ENCODE measurements around the gene PDE1A. TPM values are rescaled to one million over a fixed set of nuclear protein-coding genes. Genes with fewer than 3 reads are reported as not detected.

PDE1A gene
- total and polyA plus RNA-seq, 9 donors = 7.3 to 13.8 (median 10.7) TPM

- Histone ChIP-seq H3K4me1 (ENCODE audit: control insufficient read depth, insufficient read depth, low read length) (no peaks in the 10 kb centered on the region), H3K27ac (ENCODE audit: low read length) (no peak overlapping the region), H3K9me3 (replicated peaks; ENCODE audit: control insufficient read depth, low read depth, low read length) (peaks cover 7% of the 10 kb centered on the region), H3K4me3 (ENCODE audit: low read length) (no peak overlapping the region), H3K27me3 (ENCODE audit: control insufficient read depth, insufficient read depth, low read length) (no peaks in the 10 kb centered on the region), H3K36me3 (ENCODE audit: control insufficient read depth, insufficient read depth, low read length) (no peaks in the 10 kb centered on the region)
- 67% methylated on average over 4 of the region's 5 CpGs for WGBS (ENCODE audit: insufficient coverage)
- DNase-seq = no peak
Measured at GRCh38 chr2:182330451-182331305, 96.2 kb downstream of the PDE1A start.

GRCh38 chr2:182324665-182325064, 102.2 kb downstream of the PDE1A start:
- no peak for DNase-seq
- no peak overlapping the region for H3K27ac ChIP-seq (ENCODE audit: low read length)
- H3K36me3 ChIP-seq (ENCODE audit: control insufficient read depth, insufficient read depth, low read length) = no peaks in the 10 kb centered on the region
- no peaks in the 10 kb centered on the region for H3K9me3 ChIP-seq (replicated peaks; ENCODE audit: control insufficient read depth, low read depth, low read length)
- 100% methylated on average over 1 of the region's 4 CpGs for WGBS (ENCODE audit: insufficient coverage)
- no peak overlapping the region for H3K4me3 ChIP-seq (ENCODE audit: low read length)
- no peaks in the 10 kb centered on the region for H3K27me3 ChIP-seq (ENCODE audit: control insufficient read depth, insufficient read depth, low read length)
- no peaks in the 10 kb centered on the region for H3K4me1 ChIP-seq (ENCODE audit: control insufficient read depth, insufficient read depth, low read length)

- WGBS (ENCODE audit: insufficient coverage) = no CpG with 5 or more reads among the region's 1 CpG
- DNase-seq = no peak
- Histone ChIP-seq H3K27me3 (ENCODE audit: control insufficient read depth, insufficient read depth, low read length) (no peaks in the 10 kb centered on the region), H3K36me3 (ENCODE audit: control insufficient read depth, insufficient read depth, low read length) (no peaks in the 10 kb centered on the region), H3K27ac (ENCODE audit: low read length) (no peak overlapping the region), H3K4me3 (ENCODE audit: low read length) (no peak overlapping the region), H3K4me1 (ENCODE audit: control insufficient read depth, insufficient read depth, low read length) (no peaks in the 10 kb centered on the region), H3K9me3 (replicated peaks; ENCODE audit: control insufficient read depth, low read depth, low read length) (no peaks in the 10 kb centered on the region)
Measured at GRCh38 chr2:182321096-182321495, 105.7 kb downstream of the PDE1A start.

DNA sequence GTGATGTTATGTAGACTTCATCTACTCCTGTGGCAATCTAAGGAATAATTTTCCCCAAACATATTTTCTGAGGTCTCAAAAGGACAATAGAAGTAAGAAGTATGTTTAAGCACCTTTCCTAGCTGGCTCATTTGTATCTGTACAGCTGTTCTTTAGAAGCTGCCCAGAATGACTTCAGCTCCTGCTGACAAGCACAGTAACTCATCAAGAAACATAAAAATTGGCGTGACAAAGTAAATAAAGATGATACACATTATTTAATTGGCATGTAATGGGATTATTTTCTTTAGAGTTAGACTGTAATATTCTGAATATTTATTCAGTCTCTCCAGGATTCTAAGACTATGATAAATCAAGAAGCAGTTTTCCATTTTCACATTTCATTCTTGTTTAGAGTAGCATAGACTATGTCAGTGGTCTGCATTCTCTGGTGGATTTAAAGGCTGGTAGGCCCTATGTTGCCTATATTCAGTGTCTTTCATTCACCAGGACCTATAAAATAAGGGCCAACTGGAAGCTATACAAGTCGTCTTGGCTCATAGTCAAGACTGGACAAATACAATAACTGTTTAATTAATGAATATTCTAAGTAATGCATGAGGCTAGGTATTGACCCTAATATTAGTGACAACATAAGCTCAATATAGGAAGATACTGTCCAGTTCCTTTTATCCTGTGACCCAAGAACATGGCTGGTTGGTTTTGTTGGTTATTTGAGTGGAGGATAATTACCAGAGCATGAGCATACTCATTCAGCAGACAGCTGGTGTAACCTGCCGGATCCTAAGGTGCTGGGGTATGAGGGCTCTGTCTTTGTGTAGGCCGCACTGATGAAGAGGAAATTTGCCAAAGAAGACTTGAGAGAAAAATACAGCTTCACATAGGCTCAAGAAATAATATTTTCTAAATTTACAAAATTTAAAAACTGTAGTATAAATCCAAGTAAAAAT, 107.0 kb downstream of the PDE1A start:
- Histone ChIP-seq H3K4me3 (ENCODE audit: low read length) (no peak overlapping the region), H3K9me3 (replicated peaks; ENCODE audit: control insufficient read depth, low read depth, low read length) (no peaks in the 10 kb centered on the region), H3K4me1 (ENCODE audit: control insufficient read depth, insufficient read depth, low read length) (no peaks in the 10 kb centered on the region), H3K36me3 (ENCODE audit: control insufficient read depth, insufficient read depth, low read length) (no peaks in the 10 kb centered on the region), H3K27ac (ENCODE audit: low read length) (no peak overlapping the region), H3K27me3 (ENCODE audit: control insufficient read depth, insufficient read depth, low read length) (no peaks in the 10 kb centered on the region)
- peak; percentile 74 for DNase-seq
- WGBS (ENCODE audit: insufficient coverage) = 100% methylated on average over 1 of the region's 4 CpGs

DNA sequence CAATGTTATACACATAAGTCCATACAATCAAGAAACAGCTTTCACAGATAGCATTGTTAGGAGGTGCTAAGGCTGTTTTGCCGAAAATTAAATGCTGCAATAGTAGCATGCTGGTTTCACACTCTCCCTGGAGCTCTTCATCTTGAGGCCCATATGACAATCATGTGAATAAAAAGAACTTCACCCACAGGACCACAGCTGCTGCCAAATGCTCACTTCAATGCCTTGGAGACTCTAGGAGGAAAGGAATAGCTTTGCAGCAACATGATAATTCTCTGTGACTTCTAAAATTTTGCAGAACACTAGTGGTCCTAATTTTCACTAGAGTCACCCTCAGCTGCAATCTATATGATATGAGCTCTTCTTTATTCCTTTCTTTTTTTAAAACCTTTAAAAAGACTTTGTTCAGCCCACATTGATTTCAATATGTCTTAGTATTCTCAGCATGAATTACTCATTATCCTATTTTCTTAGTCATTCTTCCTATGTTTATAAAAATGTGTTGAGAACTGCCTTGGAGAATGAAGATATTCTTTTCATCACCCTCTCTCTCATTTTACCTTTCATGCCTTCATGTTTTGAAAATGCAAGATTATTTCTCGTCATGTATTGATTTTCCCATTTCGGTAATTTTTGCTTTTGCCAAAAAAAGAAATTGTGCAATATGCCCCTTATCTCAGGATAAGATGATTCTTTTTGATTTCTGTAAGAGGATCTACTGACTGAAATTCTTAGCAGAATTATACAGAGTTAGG, 108.2 kb downstream of the PDE1A start:
- H3K36me3 ChIP-seq (ENCODE audit: control insufficient read depth, insufficient read depth, low read length) = no peaks in the 10 kb centered on the region
- H3K27ac ChIP-seq (ENCODE audit: low read length) = no peak overlapping the region
- DNase-seq = no peak
- no peaks in the 10 kb centered on the region for H3K4me1 ChIP-seq (ENCODE audit: control insufficient read depth, insufficient read depth, low read length)
- H3K27me3 ChIP-seq (ENCODE audit: control insufficient read depth, insufficient read depth, low read length) = no peaks in the 10 kb centered on the region
- H3K9me3 ChIP-seq (replicated peaks; ENCODE audit: control insufficient read depth, low read depth, low read length) = no peaks in the 10 kb centered on the region
- WGBS (ENCODE audit: insufficient coverage) = no CpG with 5 or more reads among the region's 3 CpGs
- H3K4me3 ChIP-seq (ENCODE audit: low read length) = no peak overlapping the region

DNA sequence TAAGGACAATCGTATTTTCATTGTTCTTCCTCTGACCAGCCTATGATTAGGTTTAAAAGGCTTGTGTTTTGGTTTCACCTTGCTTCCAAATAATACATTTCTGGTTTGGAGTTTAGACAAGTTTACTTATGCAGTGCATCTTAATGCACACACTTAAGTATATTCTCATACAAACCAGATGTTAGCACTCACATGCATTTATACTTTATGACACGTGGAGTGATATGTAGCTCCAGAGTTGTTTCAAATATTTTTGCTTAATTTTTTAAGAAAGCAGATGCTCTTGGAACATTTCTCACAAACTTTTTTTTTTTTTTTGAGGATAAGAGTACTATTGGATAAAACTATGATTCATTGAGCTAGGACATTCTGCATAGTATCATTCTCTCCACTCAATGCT, 109.9 kb downstream of the PDE1A start:
- no peaks in the 10 kb centered on the region for H3K27me3 ChIP-seq (ENCODE audit: control insufficient read depth, insufficient read depth, low read length)
- H3K9me3 ChIP-seq (replicated peaks; ENCODE audit: control insufficient read depth, low read depth, low read length) = no peaks in the 10 kb centered on the region
- no peak overlapping the region for H3K27ac ChIP-seq (ENCODE audit: low read length)
- no peaks in the 10 kb centered on the region for H3K4me1 ChIP-seq (ENCODE audit: control insufficient read depth, insufficient read depth, low read length)
- no CpG with 5 or more reads among the region's 2 CpGs for WGBS (ENCODE audit: insufficient coverage)
- no peaks in the 10 kb centered on the region for H3K36me3 ChIP-seq (ENCODE audit: control insufficient read depth, insufficient read depth, low read length)
- peak; percentile 92 for DNase-seq
- H3K4me3 ChIP-seq (ENCODE audit: low read length) = no peak overlapping the region

- no peak for DNase-seq
- no CpG with 5 or more reads among the region's 2 CpGs for WGBS (ENCODE audit: insufficient coverage)
- Histone ChIP-seq H3K9me3 (replicated peaks; ENCODE audit: control insufficient read depth, low read depth, low read length) (no peaks in the 10 kb centered on the region), H3K36me3 (ENCODE audit: control insufficient read depth, insufficient read depth, low read length) (no peaks in the 10 kb centered on the region), H3K27me3 (ENCODE audit: control insufficient read depth, insufficient read depth, low read length) (no peaks in the 10 kb centered on the region), H3K4me1 (ENCODE audit: control insufficient read depth, insufficient read depth, low read length) (no peaks in the 10 kb centered on the region), H3K27ac (ENCODE audit: low read length) (no peak overlapping the region), H3K4me3 (ENCODE audit: low read length) (no peak overlapping the region)
Measured at GRCh38 chr2:182302972-182303371, 123.9 kb downstream of the PDE1A start.

- no peak for DNase-seq
- no CpG with 5 or more reads among the region's 3 CpGs for WGBS (ENCODE audit: insufficient coverage)
- Histone ChIP-seq H3K9me3 (replicated peaks; ENCODE audit: control insufficient read depth, low read depth, low read length) (no peaks in the 10 kb centered on the region), H3K4me3 (ENCODE audit: low read length) (no peak overlapping the region), H3K27me3 (ENCODE audit: control insufficient read depth, insufficient read depth, low read length) (no peaks in the 10 kb centered on the region), H3K27ac (ENCODE audit: low read length) (no peak overlapping the region), H3K36me3 (ENCODE audit: control insufficient read depth, insufficient read depth, low read length) (no peaks in the 10 kb centered on the region), H3K4me1 (ENCODE audit: control insufficient read depth, insufficient read depth, low read length) (no peaks in the 10 kb centered on the region)
Measured at GRCh38 chr2:182302174-182302573, 124.7 kb downstream of the PDE1A start.

GRCh38 chr2:182301093-182301492, 125.7 kb downstream of the PDE1A start:
- no CpG with 5 or more reads among the region's 1 CpG for WGBS (ENCODE audit: insufficient coverage)
- Histone ChIP-seq H3K4me1 (ENCODE audit: control insufficient read depth, insufficient read depth, low read length) (no peaks in the 10 kb centered on the region), H3K36me3 (ENCODE audit: control insufficient read depth, insufficient read depth, low read length) (no peaks in the 10 kb centered on the region), H3K4me3 (ENCODE audit: low read length) (no peak overlapping the region), H3K27me3 (ENCODE audit: control insufficient read depth, insufficient read depth, low read length) (no peaks in the 10 kb centered on the region), H3K27ac (ENCODE audit: low read length) (no peak overlapping the region), H3K9me3 (replicated peaks; ENCODE audit: control insufficient read depth, low read depth, low read length) (no peaks in the 10 kb centered on the region)
- no peak for DNase-seq

DNA sequence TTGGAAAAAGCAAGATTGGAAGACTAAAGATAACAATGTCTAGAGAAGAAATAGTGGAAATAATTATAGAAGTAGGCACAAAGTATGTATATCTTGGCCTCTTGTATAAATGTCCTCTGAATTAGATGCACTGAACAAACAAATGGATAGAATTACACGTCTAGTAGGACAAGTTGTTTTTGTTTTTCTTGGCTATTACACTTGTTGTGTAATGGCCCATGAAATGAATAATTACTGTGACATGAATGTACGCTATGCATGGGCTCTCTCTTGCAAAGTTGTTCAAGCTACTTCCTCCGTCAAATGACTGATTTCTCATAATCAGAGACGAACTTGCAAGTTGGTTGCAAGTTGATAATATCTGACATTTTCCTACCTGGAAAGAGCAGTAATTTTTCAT, 126.2 kb downstream of the PDE1A start:
- Histone ChIP-seq H3K36me3 (ENCODE audit: control insufficient read depth, insufficient read depth, low read length) (no peaks in the 10 kb centered on the region), H3K9me3 (replicated peaks; ENCODE audit: control insufficient read depth, low read depth, low read length) (no peaks in the 10 kb centered on the region), H3K27ac (ENCODE audit: low read length) (no peak overlapping the region), H3K27me3 (ENCODE audit: control insufficient read depth, insufficient read depth, low read length) (no peaks in the 10 kb centered on the region), H3K4me3 (ENCODE audit: low read length) (no peak overlapping the region), H3K4me1 (ENCODE audit: control insufficient read depth, insufficient read depth, low read length) (no peaks in the 10 kb centered on the region)
- no CpG with 5 or more reads among the region's 4 CpGs for WGBS (ENCODE audit: insufficient coverage)
- no peak for DNase-seq

Measured in muscle of leg (tissue), 11 donors.